Spleen (tissue), 7 donors: ENCODE data around the gene RFTN1.

Experiments
- POLR2A ChIP-seq, 3 donors: fragments of 450-650 bp; IDR thresholded peaks; one replicate each; pipeline ENCODE4 v1.5.1; 2017; ENCODE audit warnings: antibody characterized with exemption in 3 of 3, mild to moderate bottlenecking in 1 of 3
- POLR2AphosphoS5 ChIP-seq, 3 donors: sonication (generic); formaldehyde crosslinking; IDR thresholded peaks; one replicate each; pipeline ENCODE4 v1.5.1; 2017; ENCODE audit warnings: antibody characterized with exemption in 3 of 3
- TF ChIP-seq, protein P1 (sequence below), 11 experiments: fragments of 200-600 bp in 7 of 11; fragments of 450-650 bp in 4 of 11; sonication (generic) in 4 of 11; IDR thresholded peaks in 8 of 11; conservative IDR thresholded peaks in 3 of 11; 1 replicate in 7 of 11; 2 replicates in 4 of 11; pipeline versions ENCODE4 v1.4.0 to v1.8.0; 2016 to 2021; ENCODE audit warnings: antibody characterized with exemption in 11 of 11, inconsistent platforms in 4 of 11, mild to moderate bottlenecking in 1 of 11
- donor health status: DM: no; HTN: no; CAD: no; lungs with moderate emphysema.
- donor health status: DM: no; HTN: no; CAD: no.
- donor health status: DM: no; HTN: no; CAD: no.

DNA sequence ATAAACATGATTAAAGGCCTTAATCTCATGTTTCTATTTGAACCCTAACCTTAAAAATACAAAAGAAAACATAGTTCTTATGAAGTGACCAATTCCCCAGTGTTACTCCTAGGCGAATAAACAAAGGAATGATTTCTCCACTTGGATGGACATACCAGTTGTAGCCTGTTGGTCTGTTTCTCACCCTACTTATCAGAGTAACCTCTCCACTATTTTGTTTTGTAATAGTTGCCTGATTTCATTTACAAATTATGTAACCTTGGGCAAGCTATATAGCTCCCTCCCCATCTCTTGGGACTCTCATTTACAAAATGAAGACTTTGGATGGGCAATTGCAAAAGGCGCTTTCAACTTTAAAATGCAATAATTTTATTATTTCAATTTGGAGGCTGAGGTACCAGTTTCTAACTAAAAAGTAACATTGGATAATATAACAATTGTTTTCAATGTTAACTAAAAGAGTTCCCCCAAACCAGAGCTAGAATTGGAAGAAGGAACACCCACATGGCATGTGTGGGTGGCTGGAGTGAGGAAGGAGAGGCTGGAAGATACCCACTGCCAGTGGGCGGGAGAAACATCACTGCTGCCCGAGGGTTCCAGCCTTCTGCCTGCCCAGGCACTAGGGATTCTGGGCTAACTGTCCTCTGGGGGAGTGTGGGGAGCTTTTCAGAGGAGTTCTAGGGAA is 74.2 kb downstream of the RFTN1 start:
- TF ChIP-seq POLR2A (IDR thresholded peaks at IDR 0.05) (no peak), POLR2AphosphoS5 (IDR thresholded peaks at IDR 0.05) (no peak)
- TF ChIP-seq, protein P1, sequence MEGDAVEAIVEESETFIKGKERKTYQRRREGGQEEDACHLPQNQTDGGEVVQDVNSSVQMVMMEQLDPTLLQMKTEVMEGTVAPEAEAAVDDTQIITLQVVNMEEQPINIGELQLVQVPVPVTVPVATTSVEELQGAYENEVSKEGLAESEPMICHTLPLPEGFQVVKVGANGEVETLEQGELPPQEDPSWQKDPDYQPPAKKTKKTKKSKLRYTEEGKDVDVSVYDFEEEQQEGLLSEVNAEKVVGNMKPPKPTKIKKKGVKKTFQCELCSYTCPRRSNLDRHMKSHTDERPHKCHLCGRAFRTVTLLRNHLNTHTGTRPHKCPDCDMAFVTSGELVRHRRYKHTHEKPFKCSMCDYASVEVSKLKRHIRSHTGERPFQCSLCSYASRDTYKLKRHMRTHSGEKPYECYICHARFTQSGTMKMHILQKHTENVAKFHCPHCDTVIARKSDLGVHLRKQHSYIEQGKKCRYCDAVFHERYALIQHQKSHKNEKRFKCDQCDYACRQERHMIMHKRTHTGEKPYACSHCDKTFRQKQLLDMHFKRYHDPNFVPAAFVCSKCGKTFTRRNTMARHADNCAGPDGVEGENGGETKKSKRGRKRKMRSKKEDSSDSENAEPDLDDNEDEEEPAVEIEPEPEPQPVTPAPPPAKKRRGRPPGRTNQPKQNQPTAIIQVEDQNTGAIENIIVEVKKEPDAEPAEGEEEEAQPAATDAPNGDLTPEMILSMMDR (IDR thresholded peaks at IDR 0.05 in 8 of 11, conservative IDR thresholded peaks at IDR 0.05 in 3 of 11): no peak
